HepG2 (cell line): ENCODE measurements around the gene KLB. TPM values are rescaled to one million over a fixed set of nuclear protein-coding genes. Genes with fewer than 3 reads are reported as not detected.

Experiments used
- AFF4 ChIP-seq: sonication (generic); formaldehyde crosslinking; IDR thresholded peaks from 2 replicates; pipeline ENCODE4 v1.4.0; 2020; ENCODE audit warnings: missing genetic modification reagents
- HMGA1 ChIP-seq: sonication (generic); formaldehyde crosslinking; conservative IDR thresholded peaks from 2 replicates; pipeline ENCODE4 v1.4.0; 2020; ENCODE audit warnings: missing genetic modification reagents
- JUND ChIP-seq: sonication (generic); formaldehyde crosslinking; IDR thresholded peaks from 2 replicates; pipeline ENCODE4 v1.8.0; 2022; ENCODE audit warnings: mild to moderate bottlenecking, missing genetic modification reagents
- NFKBIZ ChIP-seq: IDR thresholded peaks from 2 replicates; pipeline ENCODE4 v1.6.1; 2018; ENCODE audit warnings: missing genetic modification reagents, missing compliant biosample characterization
- PTBP1 ChIP-seq: fragments of 200-400 bp; formaldehyde crosslinking; IDR thresholded peaks from 2 replicates; pipeline ENCODE4 v1.6.1; 2018; ENCODE audit warnings: low read length, low read depth; ENCODE audit not compliant: poor library complexity, severe bottlenecking
- RBAK ChIP-seq: sonication (generic); formaldehyde crosslinking; IDR thresholded peaks from 2 replicates; pipeline ENCODE4 v1.5.1; 2020; ENCODE audit warnings: mild to moderate bottlenecking, missing genetic modification reagents
- SAP130 ChIP-seq: IDR thresholded peaks from 2 replicates; pipeline ENCODE4 v1.6.1; 2016; ENCODE audit warnings: low read depth
- SOX5 ChIP-seq: IDR thresholded peaks from 2 replicates; pipeline ENCODE4 v1.6.1; 2016; ENCODE audit warnings: borderline replicate concordance
- ZBTB10 ChIP-seq: sonication (generic); formaldehyde crosslinking; IDR thresholded peaks from 2 replicates; pipeline ENCODE4 v1.4.0; 2020; ENCODE audit warnings: missing genetic modification reagents, borderline replicate concordance
- ZBTB3 ChIP-seq: sonication (generic); formaldehyde crosslinking; IDR thresholded peaks from 2 replicates; pipeline ENCODE4 v1.4.0; 2020; ENCODE audit warnings: low read depth, mild to moderate bottlenecking, moderate library complexity, missing genetic modification reagents, borderline replicate concordance
- ZNF331 ChIP-seq: sonication (generic); formaldehyde crosslinking; IDR thresholded peaks from 2 replicates; pipeline ENCODE4 v1.4.0; 2020; ENCODE audit warnings: missing genetic modification reagents
- ZNF468 ChIP-seq: sonication (generic); formaldehyde crosslinking; IDR thresholded peaks from 2 replicates; pipeline ENCODE4 v1.8.0; 2022; ENCODE audit warnings: mild to moderate bottlenecking, moderate library complexity, missing genetic modification reagents
- ZNF672 ChIP-seq: sonication (generic); formaldehyde crosslinking; IDR thresholded peaks from 2 replicates; pipeline ENCODE4 v1.8.1; 2022; ENCODE audit warnings: missing genetic modification reagents
- ZNF775 ChIP-seq: sonication (generic); formaldehyde crosslinking; IDR thresholded peaks from 2 replicates; pipeline ENCODE4 v1.4.0; 2020; ENCODE audit warnings: missing genetic modification reagents, mild to moderate bottlenecking, moderate library complexity, borderline replicate concordance
- ZNF816 ChIP-seq: sonication (generic); formaldehyde crosslinking; IDR thresholded peaks from 2 replicates; pipeline ENCODE4 v1.8.0; 2022; ENCODE audit warnings: missing genetic modification reagents, mild to moderate bottlenecking, borderline replicate concordance
- ZNF878 ChIP-seq: sonication (generic); formaldehyde crosslinking; IDR thresholded peaks from 2 replicates; pipeline ENCODE4 v1.8.1; 2023; ENCODE audit warnings: mild to moderate bottlenecking, missing genetic modification reagents, moderate library complexity
- polyA plus RNA-seq, 8 experiments: library from polyadenylated mRNA; depleted of rRNA in 3 of 8; stranded (reverse) in 7 of 8; unstranded in 1 of 8; fragments of >200 nt; fragmentation: Illumina TruSeq in 4 of 8; extraction: Trizol in 4 of 8; gene quantifications; 2 replicates each; pipeline versions ENCODE4 v1.2.1 to v1.2.3, GENCODE V29; 2011 to 2016; ENCODE audit warnings: low read depth in 4 of 8, missing spikeins in 1 of 8, mixed read lengths in 1 of 8; ENCODE audit not compliant: insufficient read depth in 1 of 8
- total RNA-seq, 5 experiments: library from RNA; depleted of rRNA; stranded (reverse); fragments of >200 nt; fragmentation: Illumina TruSeq; extraction: Trizol; gene quantifications; 2 replicates each; pipeline ENCODE4 v1.2.3, GENCODE V29; 2016; ENCODE audit warnings: low read depth in 1 of 5
- TF ChIP-seq, protein P1 (sequence below): sonication (generic); formaldehyde crosslinking; conservative IDR thresholded peaks from 2 replicates; pipeline ENCODE4 v1.4.0; 2020; ENCODE audit warnings: missing genetic modification reagents
- TF ChIP-seq, protein P2 (sequence below): IDR thresholded peaks from 2 replicates; pipeline ENCODE4 v1.6.1; 2016; ENCODE audit warnings: low read depth, borderline replicate concordance
- TF ChIP-seq, protein P3 (sequence below): sonication (generic); formaldehyde crosslinking; IDR thresholded peaks from 2 replicates; pipeline ENCODE4 v1.5.0; 2020; ENCODE audit warnings: missing genetic modification reagents
- TF ChIP-seq, protein P4 (sequence below): sonication (generic); formaldehyde crosslinking; IDR thresholded peaks from 2 replicates; pipeline ENCODE4 v1.4.0; 2020; ENCODE audit warnings: mild to moderate bottlenecking, missing genetic modification reagents

KLB gene
- total and polyA plus RNA-seq, 2 of the 13 experiments (the other 11 are each of a cell fraction or from before 2014, with no cell fraction given): 25.3 to 82.0 TPM

DNA sequence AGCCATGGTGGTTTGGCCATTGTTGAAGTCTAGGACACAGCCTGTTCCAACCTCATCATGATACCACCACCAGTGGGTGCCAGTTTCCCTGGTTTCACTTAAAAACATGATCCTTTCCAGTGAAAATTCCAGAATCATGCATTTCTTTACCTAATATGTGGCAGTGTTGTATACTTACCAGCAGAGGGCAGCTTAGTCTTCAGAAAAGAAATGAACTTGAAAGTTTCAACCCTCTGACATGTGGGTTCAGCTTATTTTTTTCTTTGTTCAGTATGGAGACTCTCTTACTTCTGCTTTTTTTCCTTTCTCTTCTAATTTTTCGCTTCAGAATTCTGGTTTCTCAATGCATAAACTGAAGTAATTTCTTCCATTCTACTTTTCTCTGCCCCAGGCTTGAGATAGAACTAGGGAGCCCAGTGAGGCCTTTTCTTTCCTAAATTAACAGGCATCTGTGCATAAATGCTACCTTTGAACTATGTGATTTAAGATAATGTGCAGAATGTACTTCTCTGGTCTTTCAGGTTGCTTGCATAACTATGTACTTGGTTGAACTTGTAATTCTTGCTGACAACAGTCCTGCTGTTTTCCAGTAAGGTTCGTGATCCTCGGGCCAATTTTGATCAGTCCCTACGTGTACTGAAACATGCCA, 62.8 kb downstream of the KLB start (continued):
- TF ChIP-seq ZBTB10 (no peak), SOX5 (CRISPR knock-in tag) (peak; percentile 27; the same call in 1 of the 2 replicates), ZNF775 (CRISPR knock-in tag) (no peak), HMGA1 (CRISPR knock-in tag) (no peak), AFF4 (no peak), SAP130 (CRISPR knock-in tag) (peak; percentile 52; the same call in 1 of the 2 replicates), NFKBIZ (CRISPR knock-in tag) (no peak), ZNF468 (CRISPR knock-in tag) (no peak), ZBTB3 (CRISPR knock-in tag) (no peak), PTBP1 (no peak), RBAK (CRISPR knock-in tag) (no peak), JUND (CRISPR knock-in tag) (no peak), ZNF816 (CRISPR knock-in tag) (no peak), ZNF331 (CRISPR knock-in tag) (peak; percentile 52; the same call in 1 of the 2 replicates), ZNF672 (CRISPR knock-in tag) (no peak), ZNF878 (CRISPR knock-in tag) (no peak)
- TF ChIP-seq, protein P1, sequence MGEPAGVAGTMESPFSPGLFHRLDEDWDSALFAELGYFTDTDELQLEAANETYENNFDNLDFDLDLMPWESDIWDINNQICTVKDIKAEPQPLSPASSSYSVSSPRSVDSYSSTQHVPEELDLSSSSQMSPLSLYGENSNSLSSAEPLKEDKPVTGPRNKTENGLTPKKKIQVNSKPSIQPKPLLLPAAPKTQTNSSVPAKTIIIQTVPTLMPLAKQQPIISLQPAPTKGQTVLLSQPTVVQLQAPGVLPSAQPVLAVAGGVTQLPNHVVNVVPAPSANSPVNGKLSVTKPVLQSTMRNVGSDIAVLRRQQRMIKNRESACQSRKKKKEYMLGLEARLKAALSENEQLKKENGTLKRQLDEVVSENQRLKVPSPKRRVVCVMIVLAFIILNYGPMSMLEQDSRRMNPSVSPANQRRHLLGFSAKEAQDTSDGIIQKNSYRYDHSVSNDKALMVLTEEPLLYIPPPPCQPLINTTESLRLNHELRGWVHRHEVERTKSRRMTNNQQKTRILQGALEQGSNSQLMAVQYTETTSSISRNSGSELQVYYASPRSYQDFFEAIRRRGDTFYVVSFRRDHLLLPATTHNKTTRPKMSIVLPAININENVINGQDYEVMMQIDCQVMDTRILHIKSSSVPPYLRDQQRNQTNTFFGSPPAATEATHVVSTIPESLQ: no peak
- TF ChIP-seq, protein P2, sequence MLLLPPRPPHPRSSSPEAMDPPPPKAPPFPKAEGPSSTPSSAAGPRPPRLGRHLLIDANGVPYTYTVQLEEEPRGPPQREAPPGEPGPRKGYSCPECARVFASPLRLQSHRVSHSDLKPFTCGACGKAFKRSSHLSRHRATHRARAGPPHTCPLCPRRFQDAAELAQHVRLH (CRISPR knock-in tag): no peak
- TF ChIP-seq, protein P3, sequence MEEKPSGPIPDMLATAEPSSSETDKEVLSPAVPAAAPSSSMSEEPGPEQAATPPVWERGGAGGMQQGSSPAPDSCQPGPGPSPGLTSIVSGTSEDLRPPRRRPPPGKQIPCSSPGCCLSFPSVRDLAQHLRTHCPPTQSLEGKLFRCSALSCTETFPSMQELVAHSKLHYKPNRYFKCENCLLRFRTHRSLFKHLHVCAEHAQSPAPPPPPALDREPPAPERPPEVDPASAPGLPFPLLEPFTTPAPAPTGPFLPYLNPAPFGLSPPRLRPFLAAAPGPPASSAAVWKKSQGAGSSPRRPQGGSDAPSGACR (CRISPR knock-in tag): no peak; the same call in 1 of the 2 replicates
- TF ChIP-seq, protein P4, sequence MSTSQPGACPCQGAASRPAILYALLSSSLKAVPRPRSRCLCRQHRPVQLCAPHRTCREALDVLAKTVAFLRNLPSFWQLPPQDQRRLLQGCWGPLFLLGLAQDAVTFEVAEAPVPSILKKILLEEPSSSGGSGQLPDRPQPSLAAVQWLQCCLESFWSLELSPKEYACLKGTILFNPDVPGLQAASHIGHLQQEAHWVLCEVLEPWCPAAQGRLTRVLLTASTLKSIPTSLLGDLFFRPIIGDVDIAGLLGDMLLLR (CRISPR knock-in tag): no peak
